Measurements from ENCODE around the gene TJP1.

GRCh38 chr15:29708519-29708918 lies 113.7 kb downstream of the TJP1 start:
- TF ChIP-seq TAF1 (IDR thresholded peaks at IDR 0.05; ENCODE audit: low read depth, low read length) (no peak), POLR2A (IDR thresholded peaks at IDR 0.05; ENCODE audit: low read depth, low read length) (no peak), POLR2AphosphoS5 (IDR thresholded peaks at IDR 0.05; ENCODE audit: low read depth, low read length) (no peak), SPI1 (IDR thresholded peaks at IDR 0.05; ENCODE audit: low read depth, low read length) (no peak), PAX5 (IDR thresholded peaks at IDR 0.05; ENCODE audit: insufficient read depth, low read length, severe bottlenecking) (no peak), POU2F2 (IDR thresholded peaks at IDR 0.05; ENCODE audit: low read depth, low read length) (no peak)
